T-helper 22 cell (primary cell): ENCODE results near the gene CMTR1.
"Not testable (repeated sequence)": the region's sequence is repeated elsewhere in the genome, so short reads cannot be mapped to it uniquely, and the experiment has no call there.

ENCODE experiments used
- DNase-seq: peaks from one replicate; pipeline ENCODE4 v3.0.0-alpha.2; 2020; ENCODE audit warnings: low read depth

CMTR1 gene

GRCh38 chr6:37433657-37434271, 743 bp downstream of the CMTR1 start:
- peak; percentile 5 for DNase-seq

GRCh38 chr6:37435373-37435772, 2.4 kb downstream of the CMTR1 start:
- no peak for DNase-seq

DNA sequence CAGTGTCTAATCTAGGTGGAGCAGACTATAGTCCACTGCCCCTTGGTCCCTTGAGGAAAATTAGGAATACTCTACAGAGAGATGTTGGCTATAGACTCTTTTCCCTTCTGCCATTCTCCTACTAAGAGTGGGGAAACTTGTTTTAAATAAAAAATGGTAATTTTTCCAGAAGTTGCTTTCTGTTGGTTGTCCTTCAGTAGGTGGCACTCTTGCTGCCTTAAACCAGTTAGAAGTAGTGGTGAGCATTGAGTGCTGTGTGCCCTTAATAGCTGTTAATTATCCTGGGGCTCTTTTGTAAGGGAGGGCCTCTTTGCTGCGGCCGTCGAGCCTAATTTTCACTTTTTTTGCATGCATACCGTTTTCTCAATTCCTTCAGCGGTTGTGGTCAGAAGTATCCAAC, 2.8 kb downstream of the CMTR1 start:
- DNase-seq, result no peak

GRCh38 chr6:37438930-37439329, 5.9 kb downstream of the CMTR1 start:
- no peak for DNase-seq

DNA sequence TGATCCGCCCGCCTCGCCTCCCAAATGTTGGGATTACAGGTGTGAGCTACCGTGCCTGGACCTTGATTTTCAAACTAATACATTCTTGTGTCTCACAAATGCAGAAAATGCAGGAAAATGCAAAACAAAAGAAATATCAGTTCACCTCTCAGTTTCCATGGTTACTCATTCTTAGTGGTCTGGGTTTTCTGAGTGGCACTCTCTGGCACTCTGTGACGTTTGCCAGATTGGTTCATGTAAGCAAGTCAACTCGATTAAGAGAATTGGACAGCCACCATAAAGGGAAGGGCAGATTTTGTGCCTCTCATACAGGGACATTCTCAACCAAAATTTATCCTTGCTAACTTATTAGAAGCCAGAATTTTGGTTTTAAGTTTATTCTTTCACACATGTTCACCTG, 8.6 kb downstream of the CMTR1 start:
- DNase-seq, result no peak

GRCh38 chr6:37442416-37443215, 9.6 kb downstream of the CMTR1 start:
- DNase-seq, result no peak

DNA sequence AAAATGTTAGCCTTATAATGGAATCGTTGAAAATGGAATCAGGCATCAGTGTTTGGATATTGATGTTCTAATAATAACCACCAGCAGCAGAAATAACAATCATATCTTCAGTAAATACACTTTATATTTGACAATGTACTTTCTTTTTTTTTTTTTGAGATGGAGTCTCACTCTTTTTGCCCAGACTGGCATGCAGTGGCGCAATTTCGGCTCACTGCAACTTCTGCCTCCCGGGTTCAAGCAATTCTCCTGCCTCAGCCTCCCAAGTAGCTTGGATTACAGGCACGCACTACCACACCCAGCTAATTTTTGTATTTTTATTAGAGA, 10.2 kb downstream of the CMTR1 start:
- DNase-seq, result not testable (repeated sequence)

GRCh38 chr6:37449984-37450383, 17.0 kb downstream of the CMTR1 start:
- no peak for DNase-seq

GRCh38 chr6:37451441-37452193, 18.6 kb downstream of the CMTR1 start:
- DNase-seq, result no peak

GRCh38 chr6:37452522-37452921, 19.5 kb downstream of the CMTR1 start:
- no peak for DNase-seq

DNA sequence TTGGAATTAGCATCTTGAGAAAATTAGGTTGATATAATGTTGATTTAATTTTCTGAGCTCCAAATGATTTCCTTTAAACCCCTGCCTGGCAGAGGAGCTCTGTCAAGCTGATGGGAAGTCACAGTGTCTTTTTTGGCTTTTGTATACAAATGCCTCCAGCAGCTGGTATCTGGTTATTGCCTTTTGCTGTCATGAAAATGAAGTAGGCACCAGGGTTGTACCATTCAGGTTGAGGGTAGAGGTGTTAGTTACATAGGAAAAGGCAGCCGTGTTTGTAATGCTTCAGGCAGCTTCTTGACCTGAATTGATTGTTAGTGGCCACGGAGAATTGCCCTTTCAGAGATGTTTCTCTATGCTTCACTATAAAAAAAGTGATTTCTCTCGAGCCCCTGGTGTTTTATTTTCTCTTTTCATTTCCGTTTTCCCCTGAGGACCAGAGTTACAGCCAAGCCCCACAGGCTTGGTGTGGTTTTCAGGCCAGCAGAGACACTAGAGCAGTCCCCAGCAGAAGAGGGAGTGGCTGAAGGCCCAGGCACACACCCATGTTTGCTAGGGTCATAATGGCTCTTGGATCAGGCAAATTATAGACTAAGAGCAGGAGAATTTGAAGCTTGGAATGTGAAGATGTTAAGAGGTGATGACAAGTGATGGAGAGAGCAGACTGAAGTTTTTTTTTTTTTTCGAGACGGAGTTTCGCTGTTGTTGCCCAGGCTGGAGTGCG, 21.6 kb downstream of the CMTR1 start:
- no peak for DNase-seq

GRCh38 chr6:37456126-37456525, 23.1 kb downstream of the CMTR1 start:
- DNase-seq, result no peak

GRCh38 chr6:37456816-37457560, 24.0 kb downstream of the CMTR1 start:
- no peak for DNase-seq

DNA sequence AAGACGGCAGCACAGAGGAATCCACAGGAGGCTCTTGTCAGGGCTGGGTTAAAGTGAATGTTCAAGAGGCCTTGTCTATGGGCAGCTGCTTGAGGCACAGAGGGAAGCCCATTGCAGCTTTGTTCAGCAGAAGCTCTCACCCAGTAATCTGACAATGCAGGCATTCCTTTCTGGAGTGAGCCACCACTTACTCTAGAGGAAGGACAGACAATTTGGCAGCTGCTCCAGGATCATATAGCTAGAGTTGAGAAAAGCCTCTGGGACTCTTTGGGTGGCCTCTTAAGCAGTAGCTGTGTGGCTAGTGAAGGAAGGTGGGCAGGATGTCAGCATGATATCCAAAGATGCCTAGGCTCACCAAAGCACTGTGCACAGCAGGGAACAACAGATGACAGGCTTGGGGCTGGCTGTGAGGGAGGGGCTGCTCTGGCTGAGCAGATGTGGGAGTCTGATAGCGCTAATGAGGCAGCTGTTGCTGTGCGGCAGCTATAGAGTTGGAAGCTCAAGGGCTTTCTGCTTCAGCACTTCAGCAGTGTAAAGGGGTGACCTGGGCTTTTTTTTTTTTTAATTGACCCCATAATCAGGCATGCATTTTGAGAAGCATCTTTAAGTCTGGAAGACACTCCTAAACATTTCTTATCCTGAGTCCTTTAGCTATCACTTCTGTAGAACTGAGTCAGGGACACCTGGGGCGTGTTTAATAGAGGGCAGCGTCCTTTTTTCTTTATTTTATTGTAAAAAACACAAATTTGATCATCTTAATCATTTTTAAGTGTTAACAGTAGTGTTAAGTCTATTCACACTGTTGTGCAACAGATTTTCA, 27.2 kb downstream of the CMTR1 start:
- DNase-seq, result no peak

DNA sequence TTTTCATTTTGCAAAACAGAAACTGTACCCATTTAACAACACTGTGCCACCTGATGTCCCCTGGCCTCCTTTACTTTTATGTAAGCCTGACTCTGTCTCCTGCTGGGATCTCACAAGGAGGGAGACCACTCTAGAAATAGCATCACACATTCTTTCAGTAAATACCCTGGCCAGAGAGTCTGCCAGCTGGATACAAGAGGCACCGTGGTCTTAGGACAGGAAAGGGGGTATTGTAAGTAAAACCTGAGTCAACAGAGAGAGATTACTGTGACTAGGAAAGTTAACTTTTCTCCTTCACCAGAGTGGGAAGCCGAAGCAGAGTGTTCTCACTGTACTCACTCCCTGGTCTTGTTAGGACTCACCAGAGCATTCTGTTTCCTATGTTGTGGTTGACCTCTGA, 27.8 kb downstream of the CMTR1 start:
- DNase-seq, result no peak

DNA sequence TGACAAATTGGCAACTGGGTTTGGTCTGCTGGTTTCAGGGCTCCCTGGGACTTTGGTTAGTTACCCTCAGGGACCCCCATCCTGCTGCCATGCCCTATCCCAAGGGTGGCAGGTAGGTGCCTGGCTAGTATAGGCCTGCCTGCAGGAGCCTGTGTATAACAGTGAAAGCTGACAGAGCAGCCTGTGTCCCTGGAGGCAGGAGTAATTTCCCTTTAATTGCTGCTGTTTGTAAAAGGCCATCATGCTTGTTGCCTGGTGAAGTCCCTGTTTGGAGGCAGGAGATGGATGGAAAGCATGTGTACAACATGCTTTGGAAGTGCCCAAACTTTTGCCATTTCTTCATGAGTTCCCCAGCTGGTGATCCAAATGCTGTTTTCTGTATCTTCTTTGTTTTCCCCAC, 30.1 kb downstream of the CMTR1 start:
- no peak for DNase-seq

- DNase-seq, result no peak
These were observed 34.7 kb downstream of the CMTR1 start for GRCh38 chr6:37467718-37468117.

GRCh38 chr6:37473364-37474095, 40.5 kb downstream of the CMTR1 start:
- DNase-seq, result no peak

- DNase-seq, result no peak
These were observed 41.3 kb downstream of the CMTR1 start for GRCh38 chr6:37474316-37474715.

- DNase-seq, result no peak
These were observed 44.2 kb downstream of the CMTR1 start for GRCh38 chr6:37477191-37477590.
